Ishikawa (cell line): ENCODE measurements around the gene TSN.
A peak's percentile ranks its signal among the peaks of the same experiment; 100 is the strongest.

Experiments used
- CEBPB ChIP-seq: IDR thresholded peaks from 2 replicates; pipeline ENCODE4 v1.6.1; 2012
- CREB1 ChIP-seq: IDR thresholded peaks from 2 replicates; pipeline ENCODE4 v1.6.1; 2012; ENCODE audit warnings: low read depth
- EGR1 ChIP-seq: IDR thresholded peaks from 2 replicates; pipeline ENCODE4 v1.6.1; 2012
- EP300 ChIP-seq: IDR thresholded peaks from 2 replicates; pipeline ENCODE4 v1.6.1; 2012; ENCODE audit warnings: borderline replicate concordance
- FOXM1 ChIP-seq: IDR thresholded peaks from 2 replicates; pipeline ENCODE4 v1.6.1; 2012; ENCODE audit warnings: low read depth, borderline replicate concordance
- MAX ChIP-seq: IDR thresholded peaks from 2 replicates; pipeline ENCODE4 v1.6.1; 2012
- NFIC ChIP-seq: IDR thresholded peaks from 2 replicates; pipeline ENCODE4 v1.6.1; 2012
- RAD21 ChIP-seq: IDR thresholded peaks from 2 replicates; pipeline ENCODE4 v1.6.1; 2012; ENCODE audit warnings: low read depth
- REST ChIP-seq: IDR thresholded peaks from 2 replicates; pipeline ENCODE4 v1.6.1; 2012; ENCODE audit warnings: low read depth, mild to moderate bottlenecking
- TAF1 ChIP-seq: IDR thresholded peaks from 2 replicates; pipeline ENCODE4 v1.6.1; 2012; ENCODE audit warnings: low read depth, mild to moderate bottlenecking
- TCF12 ChIP-seq: IDR thresholded peaks from 2 replicates; pipeline ENCODE4 v1.6.1; 2012; ENCODE audit warnings: low read depth
- TEAD4 ChIP-seq: IDR thresholded peaks from 2 replicates; pipeline ENCODE4 v1.6.1; 2012
- USF1 ChIP-seq: IDR thresholded peaks from 2 replicates; pipeline ENCODE4 v1.6.1; 2012
- YY1 ChIP-seq: IDR thresholded peaks from 2 replicates; pipeline ENCODE4 v1.6.1; 2012; ENCODE audit warnings: low read depth
- ZBTB7A ChIP-seq: IDR thresholded peaks from 2 replicates; pipeline ENCODE4 v1.6.1; 2012; ENCODE audit warnings: low read depth

TSN gene

GRCh38 chr2:121735518-121736074, 19.9 kb upstream of the TSN start:
- TF ChIP-seq TCF12 (no peak), MAX (no peak), TAF1 (no peak)

- TF ChIP-seq NFIC (no peak), RAD21 (no peak), TEAD4 (no peak), EP300 (no peak), ZBTB7A (no peak), CREB1 (no peak), TAF1 (no peak), MAX (no peak), EGR1 (no peak), FOXM1 (no peak), REST (no peak), YY1 (no peak)
These were observed 19.4 kb upstream of the TSN start for GRCh38 chr2:121736140-121736461.

- peak; percentile 71; the same call in 1 of the 2 replicates for TF ChIP-seq YY1
- no peak for TF ChIP-seq FOXM1
- peak; percentile 39; the same call in 1 of the 2 replicates for TF ChIP-seq ZBTB7A
- TF ChIP-seq CREB1 = no peak
- no peak; the same call in 1 of the 2 replicates for TF ChIP-seq NFIC
- TF ChIP-seq TAF1 = peak; percentile 83
- no peak for TF ChIP-seq EP300
- TF ChIP-seq RAD21 = no peak
- TF ChIP-seq MAX = peak; percentile 97
- no peak for TF ChIP-seq TCF12
- TF ChIP-seq EGR1 = peak; percentile 35; the same call in 1 of the 2 replicates
These were observed 18.8 kb upstream of the TSN start, which contains the start of gene NIFK for GRCh38 chr2:121736462-121737336. TSS of gene NIFK (minus strand) at chr2:121736875. CDS start at chr2:121736850, 25 bp downstream.

GRCh38 chr2:121740973-121741372, 14.5 kb upstream of the TSN start:
- TF ChIP-seq USF1 (no peak), TCF12 (no peak), CEBPB (no peak), MAX (no peak), TEAD4 (no peak), REST (no peak), YY1 (no peak), EP300 (no peak), EGR1 (no peak), TAF1 (no peak), NFIC (no peak), CREB1 (no peak), ZBTB7A (no peak), FOXM1 (no peak), RAD21 (no peak)

- TF ChIP-seq CREB1 (no peak), RAD21 (no peak), REST (no peak), USF1 (no peak), CEBPB (no peak), TCF12 (no peak)
These were observed 14.0 kb upstream of the TSN start for GRCh38 chr2:121741450-121741849.
